Hepatocyte (in vitro differentiated cells): Measurements from ENCODE around the gene PRSS58. TPM values are rescaled to one million over a fixed set of nuclear protein-coding genes. Genes with fewer than 3 reads are reported as not detected.

Experiments used
- DNase-seq: peaks from one replicate; pipeline ENCODE4 v3.0.0-alpha.2; 2016; ENCODE audit warnings: low spot score
- H2AFZ ChIP-seq: fragments of 200-600 bp; sonication (generic); 2 replicates; pipeline ENCODE4 v1.6.0; 2016; ENCODE audit warnings: antibody characterized with exemption, mild to moderate bottlenecking
- H3K27ac ChIP-seq: fragments of 200-600 bp; sonication (generic); 2 replicates; pipeline ENCODE4 v1.5.1; 2016; ENCODE audit warnings: mild to moderate bottlenecking
- H3K27me3 ChIP-seq: fragments of 200-600 bp; sonication (generic); 2 replicates; pipeline ENCODE4 v1.6.1; 2016
- H3K36me3 ChIP-seq: fragments of 200-600 bp; sonication (generic); replicated peaks from 2 replicates; pipeline ENCODE4 v1.5.1; 2016; ENCODE audit warnings: low read depth; ENCODE audit not compliant: insufficient read depth
- H3K4me1 ChIP-seq: fragments of 200-600 bp; sonication (generic); 2 replicates; pipeline ENCODE4 v1.5.1; 2016; ENCODE audit warnings: mild to moderate bottlenecking, moderate library complexity; ENCODE audit not compliant: insufficient read depth
- H3K4me2 ChIP-seq: fragments of 200-600 bp; sonication (generic); 2 replicates; pipeline ENCODE4 v1.6.0; 2016
- H3K4me3 ChIP-seq: fragments of 200-600 bp; sonication (generic); 2 replicates; pipeline ENCODE4 v1.5.1; 2016; ENCODE audit warnings: mild to moderate bottlenecking
- H3K79me2 ChIP-seq: fragments of 200-600 bp; sonication (generic); 2 replicates; pipeline ENCODE4 v1.6.0; 2017; ENCODE audit warnings: mild to moderate bottlenecking
- H3K9me2 ChIP-seq: fragments of 200-600 bp; sonication (generic); replicated peaks from 2 replicates; pipeline ENCODE4 v1.6.0; 2017; ENCODE audit warnings: mild to moderate bottlenecking; ENCODE audit not compliant: insufficient read depth
- H3K9me3 ChIP-seq: fragments of 200-600 bp; sonication (generic); 2 replicates; pipeline ENCODE4 v1.5.1; 2016; ENCODE audit warnings: low read depth, mild to moderate bottlenecking
- H4K20me1 ChIP-seq: fragments of 200-600 bp; sonication (generic); 2 replicates; pipeline ENCODE4 v1.6.0; 2016; ENCODE audit warnings: mild to moderate bottlenecking; ENCODE audit not compliant: insufficient read depth, poor library complexity, severe bottlenecking
- CTCF ChIP-seq: fragments of 200-600 bp; sonication (generic); IDR thresholded peaks from 2 replicates; pipeline ENCODE4 v1.5.1; 2016; ENCODE audit warnings: antibody characterized with exemption, mild to moderate bottlenecking; ENCODE audit not compliant: poor library complexity
- EZH2 ChIP-seq: fragments of 200-600 bp; sonication (generic); IDR thresholded peaks from 2 replicates; pipeline ENCODE4 v1.6.1; 2016; ENCODE audit warnings: antibody characterized with exemption, mild to moderate bottlenecking, borderline replicate concordance
- EZH2phosphoT487 ChIP-seq: fragments of 200-600 bp; sonication (generic); IDR thresholded peaks from one replicate; pipeline ENCODE4 v1.6.1; 2018; ENCODE audit warnings: antibody characterized with exemption, mild to moderate bottlenecking, low read depth, moderate library complexity; ENCODE audit not compliant: unreplicated experiment, severe bottlenecking
- WGBS: methylation state at CpG from one replicate; pipeline ENCODE4 v1.1.6; 2016; ENCODE audit warnings: low lambda C conversion rate; ENCODE audit errors: missing lambda C conversion rate; 5-methylcytosine and 5-hydroxymethylcytosine counted together
- polyA plus RNA-seq: library from polyadenylated mRNA; unstranded; fragments of >200 nt; fragmentation: Nextera tagmentation; extraction: Ambion mirVana; gene quantifications from 2 replicates; pipeline ENCODE4 v1.2.1, GENCODE V29; 2016
- small RNA-seq: library from RNA; depleted of rRNA; stranded (forward); fragments of <200 nt; gene quantifications from one replicate; pipeline ENCODE3, GENCODE V24; 2014
- total RNA-seq: library from RNA; depleted of rRNA; stranded (reverse); fragments of >200 nt; gene quantifications from 2 replicates; pipeline ENCODE4 v1.2.3, GENCODE V29; 2014

Gene PRSS58
- total and polyA plus RNA-seq, 2 experiments from 2014 or later = not detected

GRCh38 chr7:142231716-142232115 is 26.1 kb downstream of the PRSS58 start:
- Histone ChIP-seq H3K27ac (no peak overlapping the region), H3K4me1 (no peaks in the 10 kb centered on the region), H3K27me3 (peaks cover 6% of the 10 kb centered on the region), H3K79me2 (no peaks in the 10 kb centered on the region), H3K4me2 (no peak overlapping the region), H3K9me3 (no peaks in the 10 kb centered on the region), H3K36me3 (no peaks in the 10 kb centered on the region), H3K9me2 (no peaks in the 10 kb centered on the region), H4K20me1 (no peaks in the 10 kb centered on the region), H2AFZ (no peak overlapping the region), H3K4me3 (no peak overlapping the region)
- TF ChIP-seq EZH2 (no peak), CTCF (no peak), EZH2phosphoT487 (no peak)
- DNase-seq = peak; percentile 25
- WGBS = 27% methylated on average over 7 of the region's 7 CpGs

GRCh38 chr7:142228537-142229104 is 29.2 kb downstream of the PRSS58 start:
- H3K9me2 ChIP-seq = no peaks in the 10 kb centered on the region
- no peaks in the 10 kb centered on the region for H3K36me3 ChIP-seq
- no peak for DNase-seq
- no peak for TF ChIP-seq EZH2
- H3K4me3 ChIP-seq = no peak overlapping the region
- no peaks in the 10 kb centered on the region for H3K9me3 ChIP-seq
- no peaks in the 10 kb centered on the region for H3K79me2 ChIP-seq
- no peaks in the 10 kb centered on the region for H4K20me1 ChIP-seq
- no peak overlapping the region for H2AFZ ChIP-seq
- no peaks in the 10 kb centered on the region for H3K4me1 ChIP-seq
- no peaks in the 10 kb centered on the region for H3K27me3 ChIP-seq
- H3K4me2 ChIP-seq = no peak overlapping the region
- no peak overlapping the region for H3K27ac ChIP-seq
- 71% methylated on average over 1 of the region's 1 CpG for WGBS

Small RNAs within 50 kb of the gene (small RNA-seq; reads per million reads assigned to genes)
- not detected for gene TRBV1

Other genes with a start within 250 kb of the PRSS58 start
- 3.8 and 4.1 TPM in 2 replicates for gene MGAM2, start 146.3 kb downstream of the PRSS58 start, total RNA-seq
- gene MGAM2, start 146.3 kb downstream of the PRSS58 start, polyA plus RNA-seq = 0.23 and 1.6 TPM in 2 replicates